ENCODE data around the gene NAA38.

Gene NAA38

DNA sequence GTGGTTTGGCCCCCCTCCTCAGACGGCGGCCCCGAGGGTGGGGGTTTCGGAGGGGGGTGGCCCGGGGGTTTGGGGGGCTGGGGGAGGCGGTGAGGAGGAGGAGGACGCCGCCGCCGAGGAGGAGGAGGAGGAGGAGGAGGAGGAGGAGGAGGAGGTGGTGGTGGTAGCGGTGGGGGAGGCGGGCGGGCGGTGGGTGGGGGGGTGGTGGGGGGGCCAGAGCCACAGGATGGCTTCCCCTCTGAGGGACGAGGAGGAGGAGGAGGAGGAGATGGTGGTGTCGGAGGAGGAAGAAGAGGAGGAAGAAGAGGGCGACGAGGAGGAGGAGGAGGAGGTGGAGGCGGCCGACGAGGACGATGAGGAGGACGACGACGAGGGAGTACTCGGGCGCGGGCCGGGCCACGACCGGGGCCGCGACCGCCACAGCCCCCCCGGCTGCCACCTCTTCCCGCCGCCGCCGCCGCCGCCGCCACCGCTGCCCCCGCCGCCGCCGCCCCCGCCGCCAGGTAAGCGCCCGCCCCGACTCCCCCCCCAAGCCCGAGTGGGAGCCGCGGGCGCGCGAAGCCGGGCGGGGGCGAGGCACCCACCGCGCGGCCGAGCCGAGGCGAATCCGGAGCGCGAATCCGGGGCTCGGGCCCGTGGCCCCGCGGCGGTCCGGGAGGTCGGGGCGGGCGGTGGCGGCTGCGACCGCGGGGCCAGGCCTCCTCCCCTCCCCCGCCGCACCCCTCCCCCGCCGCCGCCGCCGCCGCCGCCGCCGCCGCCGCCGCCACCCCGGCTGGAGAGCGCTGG, 27.4 kb upstream of the NAA38 start:
- intact Hi-C loops (cut with DNase I): loop anchor here (5.0 kb wide), 1 partner anchor 47 kb away; no protein-coding TSS in a partner anchor
- DNase-seq: peak in 12 of 42 donors; percentile 8 to 52 (median 36)

DNA sequence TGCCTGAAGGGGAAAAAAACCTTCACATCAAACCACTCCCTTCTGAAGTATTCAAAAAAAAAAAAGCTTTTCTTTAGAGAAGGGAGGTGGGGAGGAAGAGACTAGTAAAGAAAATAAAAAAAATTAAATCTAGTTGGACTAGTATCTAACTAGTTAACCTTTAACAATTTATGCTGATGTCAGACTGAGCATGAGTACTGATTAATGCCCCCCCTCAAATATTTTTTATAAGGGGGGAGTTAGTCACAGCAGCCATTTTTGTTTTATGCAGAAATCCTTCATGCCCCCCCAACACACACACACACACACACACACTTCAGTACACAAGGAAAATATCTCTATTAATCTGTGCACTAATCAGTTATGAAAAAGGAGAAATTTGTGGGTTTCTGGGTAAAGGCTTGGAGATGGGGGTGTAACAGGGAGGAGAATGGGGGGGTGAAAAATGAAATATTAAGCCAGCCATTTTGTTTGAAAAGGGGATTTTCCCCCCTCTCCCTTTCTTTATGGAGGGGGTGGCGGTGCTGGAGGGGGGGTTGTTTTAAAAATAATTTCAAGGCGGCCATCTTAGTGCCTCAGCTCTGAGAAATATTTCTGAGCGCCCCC, 26.5 kb upstream of the NAA38 start:
- DNase-seq: no peak

GRCh38 chr17:7882629-7883028, 25.3 kb upstream of the NAA38 start:
- intact Hi-C loops (cut with DNase I): no loop called here

More for the DNA sequence above, 26.5 kb upstream of the NAA38 start:
- intact Hi-C loops (cut with DNase I): no loop called here

GRCh38 chr17:7882068-7882467, 24.7 kb upstream of the NAA38 start:
- DNase-seq: peak in 2 of 42 donors; percentile 17 to 33
- intact Hi-C loops (cut with DNase I): no loop called here

More at GRCh38 chr17:7882629-7883028, 25.3 kb upstream of the NAA38 start:
- DNase-seq: no peak

GRCh38 chr17:7881276-7882054, 24.1 kb upstream of the NAA38 start:
- DNase-seq: peak in 7 of 42 donors; percentile 7 to 49 (median 35)
- intact Hi-C loops (cut with DNase I): no loop called here

- intact Hi-C loops (cut with DNase I): no loop called here
- peak in 1 of 42 donors; percentile 39 for DNase-seq
Measured at GRCh38 chr17:7880076-7880868, 22.9 kb upstream of the NAA38 start.

GRCh38 chr17:7878234-7878633, 20.9 kb upstream of the NAA38 start:
- intact Hi-C loops (cut with DNase I): no loop called here
- peak in 1 of 42 donors; percentile 22 for DNase-seq

GRCh38 chr17:7875804-7876370, 18.5 kb upstream of the NAA38 start:
- intact Hi-C loops (cut with DNase I): no loop called here
- DNase-seq: no peak

DNA sequence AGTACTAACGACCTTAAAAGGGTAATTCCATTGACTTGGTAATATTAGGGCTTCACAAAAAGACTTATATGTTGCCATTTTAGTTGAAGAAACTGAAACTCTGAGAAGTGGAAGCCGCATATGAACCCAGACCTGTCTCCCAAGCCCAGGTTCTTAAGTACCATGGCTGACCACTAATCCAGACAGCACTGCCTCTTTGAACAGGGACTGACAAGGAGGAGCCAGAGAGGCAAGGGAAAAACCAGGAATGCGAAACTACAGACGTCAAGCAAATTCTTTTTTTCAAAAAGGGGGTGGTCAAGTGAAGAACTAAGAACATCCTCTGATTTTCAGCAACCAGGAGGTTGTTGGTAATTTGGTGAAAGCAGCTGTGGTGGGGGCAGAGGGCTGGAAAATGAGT, 15.7 kb upstream of the NAA38 start:
- no peak for DNase-seq
- intact Hi-C loops (cut with DNase I): no loop called here

- no peak for DNase-seq
- intact Hi-C loops (cut with DNase I): no loop called here
Measured at GRCh38 chr17:7867881-7868329, 10.5 kb upstream of the NAA38 start.

DNA sequence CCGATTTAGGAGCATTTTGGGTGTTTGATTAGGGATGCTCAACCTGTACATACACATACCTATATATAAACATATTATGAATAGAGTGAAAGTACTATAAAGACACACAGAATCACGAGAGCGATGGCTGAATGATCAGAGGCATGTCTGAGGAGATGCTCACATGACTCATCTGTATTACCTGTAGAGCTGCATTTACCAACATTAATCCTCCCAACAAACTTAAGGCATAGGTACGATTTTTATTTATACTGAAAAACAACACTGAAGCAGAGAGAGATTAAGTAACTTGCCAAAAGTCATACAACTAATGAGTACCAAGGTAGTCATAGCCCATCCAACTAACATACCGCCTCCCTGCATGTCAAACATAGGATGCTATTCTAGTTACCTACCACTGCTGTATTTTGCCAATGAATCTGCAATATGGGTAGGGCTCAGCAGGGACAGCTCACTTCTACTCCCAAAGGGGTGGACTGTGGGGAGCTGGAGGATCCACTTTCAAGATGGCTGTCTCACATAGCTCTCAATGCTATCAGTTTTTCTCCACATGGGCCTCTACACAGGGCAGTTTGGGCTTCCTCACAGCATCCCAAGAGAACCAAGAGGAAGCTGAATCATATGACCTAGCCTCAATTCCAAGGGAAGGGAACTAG, 7.8 kb upstream of the NAA38 start:
- peak in 1 of 42 donors; percentile 14 for DNase-seq
- intact Hi-C loops (cut with DNase I): loop anchor here (5.0 kb wide), 1 partner anchor 182 kb away; no protein-coding TSS in a partner anchor

DNA sequence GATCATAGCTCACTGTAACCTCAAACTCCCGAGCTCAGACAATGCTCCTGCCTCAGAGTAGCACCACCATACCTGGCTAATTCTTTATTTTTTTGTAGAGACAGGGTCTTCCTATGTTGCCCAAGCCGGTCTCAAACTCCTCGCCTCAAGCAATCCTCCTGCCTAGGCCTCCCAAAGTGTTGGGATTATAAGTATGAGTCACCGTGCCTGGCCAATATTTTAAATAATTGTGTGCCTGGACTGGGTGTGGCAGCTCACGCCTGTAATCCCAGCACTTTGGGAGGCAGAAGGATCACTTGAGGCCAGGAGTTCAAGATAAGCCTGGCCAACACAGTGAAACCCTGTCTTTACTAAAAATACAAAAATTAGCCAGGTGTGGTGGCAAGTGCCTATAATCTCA, 7.0 kb upstream of the NAA38 start:
- intact Hi-C loops (cut with DNase I): loop anchor here (5.0 kb wide), 1 partner anchor 183 kb away; no protein-coding TSS in a partner anchor
- DNase-seq: peak in 1 of 42 donors; percentile 13

- DNase-seq: peak in 25 of 42 donors; percentile 14 to 89 (median 64)
- intact Hi-C loops (cut with DNase I): loop anchor here (2.0 to 5.0 kb wide), 2 partner anchors 34 to 184 kb away; no protein-coding TSS in a partner anchor
Measured at GRCh38 chr17:7862692-7863437, 5.5 kb upstream of the NAA38 start.

DNA sequence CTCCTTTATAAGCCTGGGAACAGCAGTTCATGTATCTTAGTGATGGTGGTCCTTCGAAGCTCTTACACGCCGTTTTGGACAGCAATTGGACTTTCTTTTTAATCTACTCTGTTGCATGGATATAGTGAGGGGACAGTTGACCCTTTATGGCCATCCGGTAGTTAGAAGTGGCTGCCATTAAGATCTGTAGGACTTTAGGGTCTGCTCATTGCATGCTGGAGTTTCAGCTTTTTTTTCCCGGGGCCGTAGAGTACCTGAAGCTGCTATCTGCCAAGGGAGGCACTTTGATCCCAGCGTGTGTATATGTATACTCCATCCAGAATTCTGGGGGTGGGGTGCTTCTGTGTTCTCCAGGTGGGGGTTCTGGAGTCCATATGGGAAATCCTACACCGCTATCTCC, 1.7 kb upstream of the NAA38 start:
- intact Hi-C loops (cut with DNase I): loop anchor here (5.0 kb wide), 2 partner anchors 37 to 128 kb away; no protein-coding TSS in a partner anchor
- peak in 1 of 42 donors; percentile 33 for DNase-seq

- peak in 16 of 42 donors; percentile 19 to 64 (median 43) for DNase-seq
- intact Hi-C loops (cut with DNase I): loop anchor here (5.0 kb wide), 2 partner anchors 36 to 129 kb away; no protein-coding TSS in a partner anchor
Measured at GRCh38 chr17:7858522-7858810, 1.1 kb upstream of the NAA38 start.

GRCh38 chr17:7857713-7858521, 558 bp upstream of the NAA38 start, which contains the start of gene CYB5D1:
TSS of gene CYB5D1 (plus strand) at chr17:7858003. CDS start at chr17:7858135, 132 bp downstream.
- DNase-seq: peak; percentile 85 to 98 (median 94)
- intact Hi-C loops (cut with DNase I): loop anchor here (5.0 kb wide), 2 partner anchors 36 to 129 kb away; no protein-coding TSS in a partner anchor

Measured in head of caudate nucleus (tissue), 42 donors.